Endometrium (tissue), 2 donors: ENCODE measurements around the gene OR5K4.

Source experiments
- FAIRE-seq: peaks from 2 replicates; lab custom pipeline; 2012; peaks lifted over from hg19 to GRCh38; lab: Jason Lieb, UNC
- donor health status: control.
- donor health status: control.

Gene OR5K4, protein sequence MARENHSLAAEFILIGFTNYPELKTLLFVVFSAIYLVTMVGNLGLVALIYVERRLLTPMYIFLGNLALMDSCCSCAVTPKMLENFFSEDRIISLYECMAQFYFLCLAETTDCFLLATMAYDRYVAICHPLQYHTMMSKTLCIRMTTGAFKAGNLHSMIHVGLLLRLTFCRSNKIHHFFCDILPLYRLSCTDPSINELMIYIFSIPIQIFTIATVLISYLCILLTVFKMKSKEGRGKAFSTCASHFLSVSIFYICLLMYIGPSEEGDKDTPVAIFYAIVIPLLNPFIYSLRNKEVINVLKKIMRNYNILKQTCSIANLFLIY

GRCh38 chr3:98353554-98353953 lies at the start of gene OR5K4:
Gene OR5K4, plus strand, starts transcription at chr3:98353854. Its CDS starts 0 bp downstream, at chr3:98353854.
- FAIRE-seq: no peak

- no peak for FAIRE-seq
Observed at GRCh38 chr3:98322101-98322500, 31.6 kb upstream of the OR5K4 start.

DNA sequence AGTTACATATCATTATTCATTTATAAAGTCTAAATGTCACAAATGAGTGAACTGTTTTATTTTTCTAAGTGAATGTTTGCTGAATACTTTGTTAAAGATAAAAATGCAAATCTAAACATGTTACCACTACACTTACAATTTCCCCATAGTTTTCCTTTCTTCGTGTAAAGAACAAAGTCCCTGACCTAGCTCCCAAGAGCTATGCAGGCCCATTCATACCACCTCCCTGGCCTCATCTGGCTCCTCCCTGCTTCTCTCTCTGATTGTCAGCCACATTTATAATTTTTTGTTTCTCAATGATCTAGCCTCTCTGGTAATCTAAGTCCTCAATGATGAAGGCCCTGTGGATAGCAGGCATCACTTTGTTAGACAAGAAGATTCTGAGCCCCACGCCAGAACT lies 31.0 kb upstream of the OR5K4 start:
- FAIRE-seq: no peak

- no peak for FAIRE-seq
Observed at GRCh38 chr3:98323425-98323824, 30.2 kb upstream of the OR5K4 start.

- FAIRE-seq: no peak
Observed at GRCh38 chr3:98325055-98325454, 28.6 kb upstream of the OR5K4 start.

DNA sequence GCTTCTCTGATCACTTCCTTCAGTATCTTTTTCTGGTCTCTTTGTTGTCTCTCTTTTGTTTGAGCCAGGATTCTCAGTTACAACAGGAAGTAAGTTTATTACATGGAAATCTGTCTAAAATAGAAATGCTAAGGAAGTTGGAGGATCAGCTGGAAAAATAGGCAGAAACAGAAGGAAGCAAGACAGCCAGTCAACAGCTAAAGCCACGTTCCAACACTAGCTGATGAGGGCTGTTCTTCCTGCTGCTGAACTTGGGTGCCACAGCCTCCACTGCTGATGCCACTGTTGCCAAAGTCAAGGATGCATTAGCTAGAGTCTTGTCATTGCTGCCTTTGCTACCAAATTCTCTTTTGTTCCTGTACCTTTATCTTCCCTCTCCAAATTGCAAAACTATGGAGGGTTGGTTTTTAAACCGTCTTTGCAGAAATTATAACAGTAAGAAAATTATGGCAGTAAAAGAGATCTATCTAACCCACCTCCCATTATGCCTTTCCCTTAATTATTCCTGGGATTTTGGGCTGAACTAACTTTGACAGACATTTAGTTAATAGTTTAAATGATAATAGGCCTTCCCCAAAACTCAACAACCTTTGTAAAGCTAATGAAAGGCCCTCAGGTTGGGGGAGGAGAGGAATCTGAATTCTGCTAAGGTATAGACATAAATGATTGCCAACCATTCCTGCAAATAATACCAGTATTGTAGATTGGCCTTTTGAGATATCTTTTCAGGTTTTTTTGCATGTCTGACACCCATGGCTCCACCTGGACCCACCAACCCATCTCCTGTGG lies 27.4 kb upstream of the OR5K4 start:
- FAIRE-seq: no peak

- no peak for FAIRE-seq
Observed at GRCh38 chr3:98326945-98327344, 26.7 kb upstream of the OR5K4 start.

DNA sequence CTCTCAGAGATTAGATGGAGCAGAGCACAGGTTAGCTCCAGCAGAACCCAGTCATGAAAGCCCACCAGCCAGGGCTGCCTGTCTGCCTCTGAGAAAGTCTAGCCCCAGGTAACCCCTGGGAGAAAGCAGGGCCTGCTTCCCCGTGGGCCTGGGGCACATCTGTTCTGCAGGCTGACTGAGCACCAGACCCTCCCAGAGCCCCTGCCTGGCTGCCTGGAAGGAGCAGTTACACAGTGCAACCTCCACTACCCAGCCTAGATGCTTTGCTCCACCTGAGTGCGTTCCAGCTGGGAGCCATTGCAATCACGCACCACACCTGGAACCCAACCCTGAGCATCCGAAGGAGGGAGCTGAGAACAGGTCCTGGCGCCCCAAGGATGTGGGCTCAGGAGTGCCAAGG lies 24.7 kb upstream of the OR5K4 start:
- FAIRE-seq: no peak

- FAIRE-seq: no peak
Observed at GRCh38 chr3:98329392-98330124, 24.1 kb upstream of the OR5K4 start.

DNA sequence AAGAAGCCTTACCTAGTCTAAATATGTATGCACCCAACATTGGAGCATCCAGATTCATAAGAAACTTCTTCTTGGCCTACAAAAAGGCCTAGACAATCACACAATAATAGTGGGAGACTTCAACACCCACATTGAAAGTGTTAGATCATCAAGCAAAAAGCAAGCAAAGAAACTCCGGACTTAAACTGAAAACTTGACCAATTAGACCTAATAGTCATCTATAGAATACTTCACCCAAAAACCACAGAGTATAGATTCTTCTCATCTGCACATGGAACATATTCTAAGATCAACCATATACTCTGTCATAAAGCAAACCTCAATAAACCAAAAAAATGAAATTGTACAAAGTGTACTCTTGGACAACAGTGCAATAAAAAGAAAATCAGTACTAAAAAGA lies 22.3 kb upstream of the OR5K4 start:
- no peak for FAIRE-seq

DNA sequence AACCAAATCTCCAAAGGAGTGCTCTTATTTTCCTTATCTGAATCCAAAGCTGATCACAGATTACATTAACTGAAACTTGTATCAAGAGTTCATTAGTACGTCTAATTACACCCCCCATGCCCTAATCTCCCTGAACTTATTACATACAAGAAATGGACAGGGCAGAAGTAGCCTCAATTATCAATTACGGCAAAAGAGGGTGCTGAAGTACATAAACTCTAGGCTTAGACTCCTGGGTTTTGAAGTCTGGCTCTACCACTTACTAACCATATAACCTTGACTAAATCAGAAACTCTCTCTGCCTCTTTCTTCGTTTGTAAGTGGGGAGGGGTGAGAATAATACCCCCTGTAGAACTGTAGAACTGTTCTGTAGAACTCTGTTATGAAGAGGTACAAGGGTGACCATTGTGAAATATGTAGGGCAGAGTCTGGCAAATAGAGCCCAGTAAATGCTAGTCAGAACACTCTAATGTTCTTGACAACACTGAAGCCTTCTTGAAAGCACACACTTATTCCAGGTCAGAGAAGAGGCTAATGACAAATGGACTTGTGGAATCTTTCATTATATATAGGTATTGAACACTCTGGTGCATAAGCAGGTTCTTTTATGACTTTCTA lies 19.6 kb upstream of the OR5K4 start:
- FAIRE-seq: no peak

DNA sequence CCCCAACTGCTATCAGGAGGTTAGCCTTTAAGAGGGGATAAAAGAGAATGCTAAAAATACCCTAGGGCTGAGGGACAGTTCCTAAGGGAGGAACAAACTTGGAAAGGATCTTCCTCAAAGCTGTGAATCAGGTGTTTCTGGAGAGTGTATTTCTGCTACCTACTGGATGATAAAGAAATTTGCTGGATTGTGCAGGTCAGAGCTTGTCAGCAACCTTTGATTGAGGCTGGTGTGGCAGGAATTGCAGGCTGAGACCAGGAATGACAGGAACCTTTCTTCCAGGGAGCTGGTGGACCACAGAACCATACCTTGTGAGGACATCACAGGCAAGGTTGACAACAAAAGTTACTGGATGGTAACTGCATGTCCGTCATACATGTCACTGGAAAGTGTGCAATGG lies 14.6 kb upstream of the OR5K4 start:
- FAIRE-seq: no peak

DNA sequence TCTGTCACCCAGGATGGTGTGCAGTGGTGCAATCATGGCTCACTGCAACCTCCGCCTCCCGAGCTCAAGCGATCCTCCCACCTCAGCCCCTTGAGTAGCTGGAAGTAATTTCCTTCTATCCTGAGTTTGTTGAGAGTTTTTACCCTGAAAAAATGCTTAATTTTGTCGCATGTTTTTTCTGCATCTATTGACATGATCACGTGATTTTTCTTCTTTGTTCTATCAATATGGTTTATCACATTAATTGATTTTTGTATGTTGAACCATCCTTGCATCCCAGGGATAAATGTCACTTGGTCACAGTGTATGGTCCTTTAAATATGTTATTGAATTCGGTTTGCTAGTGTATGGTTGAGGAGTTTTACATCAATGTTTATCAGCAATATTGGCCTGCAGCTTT lies 11.9 kb upstream of the OR5K4 start:
- no peak for FAIRE-seq

DNA sequence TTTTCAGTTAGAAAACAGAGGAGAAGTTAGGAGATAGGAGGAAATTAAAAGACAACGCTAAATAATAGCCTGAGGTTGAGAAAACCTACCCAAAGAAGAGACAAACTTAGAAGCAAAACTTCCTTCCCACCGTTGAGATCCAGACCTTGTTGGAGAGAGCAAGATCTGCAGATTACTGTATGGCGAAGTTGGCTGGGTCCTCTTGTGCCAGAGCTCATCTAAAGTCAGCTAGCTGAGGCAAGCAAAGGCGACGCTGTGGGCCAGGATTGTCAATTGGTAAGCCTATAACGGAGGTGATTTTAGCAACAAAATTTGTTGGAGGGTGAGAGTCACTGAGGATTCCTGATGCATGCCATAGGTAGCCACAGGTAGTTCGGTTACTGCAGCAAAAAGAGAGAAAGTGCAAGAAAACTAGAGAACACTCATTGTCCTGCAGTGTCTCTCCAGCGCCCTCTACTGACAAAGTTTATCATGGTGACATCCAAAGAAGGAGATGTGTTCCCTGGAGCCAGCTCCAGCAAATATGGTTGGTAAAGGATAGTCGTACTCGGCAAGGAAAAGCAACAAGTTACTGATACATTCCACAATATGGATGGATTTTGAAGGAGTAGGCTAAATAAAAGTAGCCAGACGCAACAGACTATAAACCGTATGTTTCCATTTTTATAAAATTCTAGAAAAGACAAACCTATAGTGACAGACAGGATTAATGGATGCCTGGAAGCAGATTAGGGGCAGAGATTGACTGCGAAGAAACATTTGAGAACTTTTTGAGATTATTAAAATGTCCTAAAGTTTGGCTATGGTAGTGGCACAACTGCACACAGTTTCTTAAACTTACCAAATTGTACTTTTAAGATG lies 9.8 kb upstream of the OR5K4 start:
- FAIRE-seq: no peak

DNA sequence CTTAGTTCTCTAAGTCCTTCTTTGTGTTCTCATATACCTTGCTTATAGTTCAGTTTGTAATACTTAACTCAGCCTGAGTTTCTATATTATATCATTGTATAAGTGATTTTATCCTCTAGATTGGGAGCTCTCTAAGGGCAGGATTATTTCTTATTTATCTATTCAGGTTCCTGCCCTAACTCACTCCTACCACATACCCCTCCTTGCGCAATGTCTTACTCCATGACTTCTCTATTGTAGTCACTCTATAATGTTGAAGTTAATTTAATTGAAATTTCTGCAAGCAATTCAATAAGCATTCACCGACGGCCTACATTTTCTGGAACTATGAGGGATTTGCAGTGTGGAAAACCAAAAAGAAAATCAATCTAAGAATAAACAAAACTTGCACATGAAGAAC lies 3.6 kb upstream of the OR5K4 start:
- no peak for FAIRE-seq

DNA sequence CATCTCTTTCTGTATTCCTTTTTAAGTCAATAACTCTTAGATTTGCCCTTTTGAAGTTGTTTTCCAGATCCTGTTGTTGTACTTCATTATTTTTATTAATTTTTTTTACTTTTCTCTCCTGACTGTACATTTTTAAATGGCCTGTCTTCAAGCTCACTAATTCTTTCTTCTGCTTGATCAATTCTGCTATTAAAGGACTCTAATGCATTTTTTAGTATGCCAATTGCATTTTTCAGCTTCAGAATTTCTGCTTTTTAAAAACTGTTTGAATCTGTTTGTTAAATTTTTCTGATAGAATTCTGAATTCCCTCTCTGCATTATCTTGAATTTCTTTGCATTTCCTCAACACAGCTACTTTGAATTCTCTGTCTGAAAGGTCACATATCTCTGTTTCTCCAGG lies 5.6 kb downstream of the OR5K4 start:
- FAIRE-seq: no peak

- no peak for FAIRE-seq
Observed at GRCh38 chr3:98359993-98360675, 6.5 kb downstream of the OR5K4 start.

- no peak for FAIRE-seq
Observed at GRCh38 chr3:98360681-98361080, 7.0 kb downstream of the OR5K4 start.

DNA sequence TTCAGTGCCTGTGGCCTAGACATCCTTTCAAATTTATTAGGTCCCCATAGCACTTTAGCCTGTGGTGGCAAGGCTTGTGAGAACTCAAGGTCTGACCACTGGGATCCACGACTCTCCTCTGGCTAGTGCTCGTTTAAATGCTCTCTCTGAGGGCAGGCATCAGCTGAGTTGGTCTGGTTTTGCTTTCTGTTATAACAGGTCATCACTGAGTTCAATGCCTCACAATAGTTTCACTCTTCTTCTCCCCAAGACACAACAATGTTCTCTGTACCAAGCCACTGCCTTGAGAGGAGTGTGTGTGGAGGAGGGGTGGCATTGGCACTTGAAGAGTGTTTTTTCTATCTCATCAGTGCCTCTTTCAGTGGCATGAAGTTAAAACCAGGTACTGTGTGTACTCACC lies 7.6 kb downstream of the OR5K4 start:
- FAIRE-seq: no peak

DNA sequence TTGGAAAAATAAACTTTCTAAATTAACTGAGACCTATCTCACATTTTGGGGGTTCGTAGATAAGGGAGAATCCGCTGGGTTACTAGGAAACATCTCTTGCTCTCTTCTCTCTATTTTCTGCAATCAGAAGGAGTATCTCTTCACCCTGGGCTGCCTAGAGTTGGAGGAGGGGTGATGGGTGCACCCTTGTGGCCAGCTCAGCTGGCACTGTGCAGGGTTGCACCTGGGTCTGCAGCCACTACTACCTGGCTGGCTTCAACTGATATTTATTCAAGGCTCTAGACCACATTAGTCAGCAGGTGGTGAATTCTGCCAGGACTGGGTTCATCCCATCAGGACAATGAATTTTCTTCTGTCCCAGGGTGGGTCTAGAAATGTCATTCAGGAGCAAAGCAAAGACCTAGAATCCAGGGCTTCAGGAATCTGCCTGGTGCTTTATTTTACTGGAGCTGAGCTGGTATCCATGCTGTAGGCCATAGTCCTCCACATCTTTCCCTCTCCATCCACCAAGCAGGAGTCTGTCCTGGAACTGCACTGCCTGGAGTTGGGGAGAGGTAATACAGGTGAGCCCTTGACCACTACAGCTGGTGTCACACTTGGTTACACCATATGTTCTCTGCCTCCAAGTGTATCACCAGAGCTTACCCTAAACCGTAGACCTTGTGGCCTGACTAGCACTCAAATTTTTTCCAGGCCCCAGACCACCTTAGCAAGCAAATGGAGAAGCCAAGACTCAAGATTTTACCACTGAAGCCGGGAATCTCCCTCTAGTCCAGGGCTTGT lies 14.0 kb downstream of the OR5K4 start:
- FAIRE-seq: no peak
